CD4-positive, alpha-beta memory T cell (primary cell): ENCODE results near the gene TMEM106C. TPM values are rescaled to one million over a fixed set of nuclear protein-coding genes. Genes with fewer than 3 reads are reported as not detected.

ENCODE experiments used
- CTCF ChIA-PET: fragments of 350-600 bp; sonication (Branson Sonifier 250); formaldehyde crosslinking; loops from one replicate; lab custom pipeline; 2021; ENCODE audit warnings: inconsistent platforms; ENCODE audit not compliant: partially characterized antibody; lab: Charles Lee
- POLR2A ChIA-PET: fragments of 350-600 bp; sonication (Branson Sonifier 250); formaldehyde crosslinking; loops from one replicate; lab custom pipeline; 2021; ENCODE audit not compliant: partially characterized antibody; lab: Charles Lee
- DNase-seq, 5 donors: peaks; one replicate each; pipeline versions ENCODE4 v3.0.0 to v3.0.0-alpha.2; 2020 to 2022; ENCODE audit warnings: mixed read lengths in 1 of 5
- H3K27ac ChIP-seq: one replicate; pipeline ENCODE4 v1.7.0; 2013; ENCODE audit warnings: low read depth, low read length
- H3K27me3 ChIP-seq: 2 replicates; pipeline ENCODE4 v1.7.0; 2013; ENCODE audit warnings: mild to moderate bottlenecking, low read length, moderate library complexity; ENCODE audit not compliant: insufficient read depth
- H3K36me3 ChIP-seq: 2 replicates; pipeline ENCODE4 v1.7.0; 2013; ENCODE audit warnings: mild to moderate bottlenecking, low read length, moderate library complexity; ENCODE audit not compliant: insufficient read depth
- H3K4me1 ChIP-seq: 2 replicates; pipeline ENCODE4 v1.7.0; 2013; ENCODE audit warnings: mild to moderate bottlenecking, low read length, moderate library complexity; ENCODE audit not compliant: insufficient read depth
- H3K4me3 ChIP-seq, 2 donors: one replicate each; pipeline ENCODE4 v1.7.0; 2013; ENCODE audit warnings: low read length in 2 of 2, mild to moderate bottlenecking in 1 of 2
- H3K9me3 ChIP-seq, 2 donors: one replicate each; pipeline ENCODE4 v1.7.0; 2013; ENCODE audit warnings: low read length in 2 of 2, control low read depth in 1 of 2; ENCODE audit not compliant: control insufficient read depth in 1 of 2
- H3K27ac Mint-ChIP-seq, 7 donors: one replicate each; pipeline ENCODE4 v1.8.0; 2020 to 2021; ENCODE audit warnings: mixed read lengths in 7 of 7, mild to moderate bottlenecking in 6 of 7, inconsistent platforms in 3 of 7, moderate library complexity in 3 of 7
- H3K27me3 Mint-ChIP-seq, 2 donors: one replicate each; pipeline ENCODE4 v1.8.0; 2020 to 2021; ENCODE audit warnings: mixed read lengths in 2 of 2
- H3K36me3 Mint-ChIP-seq, 2 donors: one replicate each; pipeline ENCODE4 v1.8.0; 2020 to 2021; ENCODE audit warnings: mixed read lengths in 2 of 2, inconsistent platforms in 1 of 2, mild to moderate bottlenecking in 1 of 2
- H3K4me1 Mint-ChIP-seq, 4 donors: one replicate each; pipeline ENCODE4 v1.8.0; 2020 to 2021; ENCODE audit warnings: mixed read lengths in 4 of 4, mild to moderate bottlenecking in 1 of 4
- H3K4me3 Mint-ChIP-seq, 8 donors: one replicate each; pipeline ENCODE4 v1.8.0; 2020 to 2021; ENCODE audit warnings: mixed read lengths in 8 of 8, mild to moderate bottlenecking in 7 of 8, moderate library complexity in 6 of 8, inconsistent platforms in 3 of 8
- H3K9me3 Mint-ChIP-seq, 8 donors: one replicate each; pipeline ENCODE4 v1.8.0; 2020 to 2021; ENCODE audit warnings: mixed read lengths in 8 of 8, mild to moderate bottlenecking in 5 of 8, inconsistent platforms in 3 of 8, moderate library complexity in 1 of 8
- intact Hi-C: fragments of 100-400 bp; cut with micrococcal nuclease; formaldehyde crosslinking; loops from one replicate; pipeline ENCODE4 v1.15.1; 2023
- polyA plus RNA-seq, 2 donors: library from polyadenylated mRNA; unstranded; fragments of 300-500 nt; fragmentation: Illumina TruSeq; gene quantifications; one replicate each; pipeline ENCODE4 v1.2.3, GENCODE V29; 2021
- total RNA-seq, 2 experiments: library from RNA; stranded (reverse); gene quantifications; one replicate each; pipeline ENCODE4 v1.2.3, GENCODE V29; 2021

Gene TMEM106C
- total and polyA plus RNA-seq, 4 experiments from 2014 or later: 42.5 to 77.4 (median 44.6) TPM

DNA sequence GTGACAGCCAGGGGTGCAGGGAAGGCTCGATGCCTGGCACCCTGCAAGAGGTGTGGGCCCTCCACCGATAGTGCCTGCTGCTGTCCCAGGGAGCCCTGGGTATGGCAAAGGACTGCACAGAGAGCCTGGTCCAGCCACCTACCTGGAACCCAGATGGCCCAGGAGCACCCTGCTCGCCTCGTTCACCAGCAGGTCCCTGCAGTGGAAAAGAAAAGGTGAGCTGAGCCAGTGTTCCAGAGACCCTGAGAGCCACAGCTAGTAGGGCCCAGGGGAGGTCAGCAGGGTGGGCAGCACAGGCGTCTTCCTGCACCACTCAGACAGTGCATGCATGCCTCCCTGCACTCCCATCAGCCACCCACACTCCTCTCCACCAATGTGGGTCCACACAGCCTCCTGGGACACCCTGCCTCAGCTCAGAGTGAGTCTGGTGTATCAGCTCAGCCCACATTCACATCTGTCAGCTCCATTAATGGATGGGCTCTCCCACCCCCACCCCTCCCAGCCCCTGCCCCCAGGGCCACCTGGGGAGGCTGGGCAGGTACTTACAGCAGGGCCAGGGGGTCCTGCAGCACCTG is 20.2 kb downstream of the TMEM106C start:
- CTCF ChIA-PET: no interaction called here

DNA sequence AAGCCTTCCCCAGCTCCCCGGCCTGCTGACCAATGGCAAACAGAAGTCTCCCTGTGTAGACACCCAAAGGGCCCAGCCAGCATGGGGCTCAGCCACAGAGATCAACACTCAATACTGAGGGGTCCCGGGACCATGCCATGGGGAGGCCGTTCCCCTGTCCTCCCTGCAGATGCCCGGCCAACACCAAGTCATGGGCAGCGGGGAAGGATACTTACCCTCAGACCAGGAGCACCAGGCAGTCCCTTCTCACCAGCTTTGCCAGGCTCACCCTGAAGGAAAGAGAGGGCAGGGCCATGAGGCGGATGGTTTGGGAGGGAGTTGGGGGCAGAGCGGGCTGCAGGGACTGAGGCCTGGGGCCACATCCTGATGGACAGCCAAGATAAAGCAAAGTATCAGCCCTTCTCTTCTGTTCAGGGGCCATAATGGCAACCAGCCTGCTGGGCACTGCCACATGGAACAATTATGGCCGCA is 21.0 kb downstream of the TMEM106C start:
- H3K4me1 Mint-ChIP-seq: peaks cover 0 to under 1% (median under 1%) of the 10 kb centered on the region in 4 donors
- Histone ChIP-seq H3K4me3 (no peak overlapping the region), H3K4me1 (peaks cover 4% of the 10 kb centered on the region), H3K27ac (no peak overlapping the region), H3K27me3 (no peaks in the 10 kb centered on the region), H3K36me3 (no peaks in the 10 kb centered on the region), H3K9me3 (no peaks in the 10 kb centered on the region)
- ChIA-PET CTCF (no interaction called here), POLR2A (no interaction called here)
- H3K4me3 Mint-ChIP-seq: no peak overlapping the region
- DNase-seq: peak in 1 of 5 donors; percentile 21
- no peaks in the 10 kb centered on the region for H3K36me3 Mint-ChIP-seq
- no peaks in the 10 kb centered on the region for H3K27me3 Mint-ChIP-seq
- H3K9me3 Mint-ChIP-seq: peaks cover 0 to 2% (median 0%) of the 10 kb centered on the region in 8 donors
- intact Hi-C loops: no loop called here
- H3K27ac Mint-ChIP-seq: no peak overlapping the region

More for the DNA sequence above, 20.2 kb downstream of the TMEM106C start:
- no peak overlapping the region for H3K27ac Mint-ChIP-seq
- Histone ChIP-seq H3K9me3 (no peaks in the 10 kb centered on the region), H3K4me1 (no peaks in the 10 kb centered on the region), H3K4me3 (no peak overlapping the region), H3K27me3 (no peaks in the 10 kb centered on the region), H3K27ac (no peak overlapping the region), H3K36me3 (no peaks in the 10 kb centered on the region)
- intact Hi-C loops: no loop called here
- no peak overlapping the region for H3K4me3 Mint-ChIP-seq
- POLR2A ChIA-PET: no interaction called here
- peak in 1 of 5 donors; percentile 16 for DNase-seq
- H3K4me1 Mint-ChIP-seq: no peaks in the 10 kb centered on the region
- no peaks in the 10 kb centered on the region for H3K27me3 Mint-ChIP-seq
- H3K36me3 Mint-ChIP-seq: no peaks in the 10 kb centered on the region
- peaks cover 0 to 2% (median 0%) of the 10 kb centered on the region in 8 donors for H3K9me3 Mint-ChIP-seq

- ChIA-PET CTCF (no interaction called here), POLR2A (no interaction called here)
- Histone ChIP-seq H3K4me3 (no peak overlapping the region), H3K4me1 (peaks cover 17% of the 10 kb centered on the region), H3K9me3 (no peaks in the 10 kb centered on the region), H3K27ac (no peak overlapping the region), H3K27me3 (no peaks in the 10 kb centered on the region), H3K36me3 (no peaks in the 10 kb centered on the region)
- Mint-ChIP-seq H3K4me1 (peaks cover 9 to 14% (median 12%) of the 10 kb centered on the region in 4 donors), H3K27me3 (no peaks in the 10 kb centered on the region), H3K9me3 (peaks cover 0 to 2% (median 0%) of the 10 kb centered on the region in 8 donors), H3K27ac (no peak overlapping the region), H3K4me3 (no peak overlapping the region), H3K36me3 (no peaks in the 10 kb centered on the region)
- peak in 1 of 5 donors; percentile 14 for DNase-seq
- intact Hi-C loops: no loop called here
These were observed 22.3 kb downstream of the TMEM106C start for GRCh38 chr12:47985596-47986290.

DNA sequence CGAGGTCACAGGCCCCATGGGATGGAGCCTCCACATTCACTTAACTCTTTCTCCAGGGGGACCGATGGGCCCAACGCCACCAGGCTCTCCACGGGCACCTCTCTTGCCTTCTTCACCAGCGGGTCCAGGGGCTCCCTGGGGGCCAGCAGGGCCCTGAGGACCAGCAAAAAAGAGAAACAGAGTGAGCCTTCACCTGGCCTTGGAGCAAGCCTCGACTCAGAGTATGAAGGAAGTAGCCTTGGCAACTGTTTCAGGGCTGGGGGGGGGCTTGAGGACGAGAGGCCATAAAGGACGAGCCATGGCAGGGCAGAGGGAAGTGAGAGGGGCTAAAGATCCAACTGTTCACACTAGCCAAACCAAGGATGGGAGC is 22.9 kb downstream of the TMEM106C start:
- Mint-ChIP-seq H3K4me3 (no peak overlapping the region), H3K36me3 (no peaks in the 10 kb centered on the region), H3K27ac (peak overlapping the region in 1 of 7 donors; percentile 18), H3K9me3 (peaks cover 0 to 2% (median 0%) of the 10 kb centered on the region in 8 donors), H3K4me1 (peaks cover 12 to 18% (median 16%) of the 10 kb centered on the region in 4 donors), H3K27me3 (no peaks in the 10 kb centered on the region)
- H3K4me3 ChIP-seq: no peak overlapping the region
- H3K27me3 ChIP-seq: no peaks in the 10 kb centered on the region
- peaks cover 23% of the 10 kb centered on the region for H3K4me1 ChIP-seq
- DNase-seq: no peak
- no peaks in the 10 kb centered on the region for H3K36me3 ChIP-seq
- intact Hi-C loops: no loop called here
- H3K9me3 ChIP-seq: no peaks in the 10 kb centered on the region
- ChIA-PET POLR2A (no interaction called here), CTCF (no interaction called here)
- H3K27ac ChIP-seq: no peak overlapping the region

DNA sequence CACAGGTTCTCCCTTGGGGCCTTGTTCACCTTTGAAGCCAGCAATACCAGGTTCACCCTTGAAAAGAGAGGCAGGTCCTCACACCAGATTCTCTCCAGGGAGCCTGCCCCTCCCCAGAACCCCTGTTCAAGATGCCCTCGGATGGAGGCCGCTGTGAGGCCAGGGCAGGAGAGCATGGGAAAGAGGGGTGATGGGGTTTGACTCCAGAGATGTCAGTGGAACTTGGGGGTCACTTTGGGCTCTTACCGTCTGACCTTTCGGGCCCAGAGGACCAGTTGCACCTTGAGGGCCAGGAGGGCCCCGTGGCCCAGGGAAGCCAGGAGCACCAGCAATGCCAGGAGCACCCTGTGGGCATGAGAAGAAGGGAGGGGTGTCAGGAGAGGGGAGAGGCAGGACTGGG is 23.4 kb downstream of the TMEM106C start:
- POLR2A ChIA-PET: no interaction called here
- CTCF ChIA-PET: no interaction called here
- Mint-ChIP-seq H3K4me1 (peaks cover 12 to 18% (median 16%) of the 10 kb centered on the region in 4 donors), H3K36me3 (no peaks in the 10 kb centered on the region), H3K9me3 (peaks cover 0 to 2% (median 0%) of the 10 kb centered on the region in 8 donors), H3K27ac (no peak overlapping the region), H3K4me3 (no peak overlapping the region), H3K27me3 (no peaks in the 10 kb centered on the region)
- intact Hi-C loops: no loop called here
- Histone ChIP-seq H3K36me3 (no peaks in the 10 kb centered on the region), H3K4me1 (peaks cover 25% of the 10 kb centered on the region), H3K27ac (no peak overlapping the region), H3K4me3 (no peak overlapping the region), H3K27me3 (no peaks in the 10 kb centered on the region), H3K9me3 (no peaks in the 10 kb centered on the region)
- DNase-seq: no peak

GRCh38 chr12:47987411-47988072 is 24.1 kb downstream of the TMEM106C start:
- ChIA-PET POLR2A (no interaction called here), CTCF (no interaction called here)
- H3K27me3 Mint-ChIP-seq: no peaks in the 10 kb centered on the region
- no peaks in the 10 kb centered on the region for H3K9me3 ChIP-seq
- no peaks in the 10 kb centered on the region for H3K36me3 Mint-ChIP-seq
- H3K27me3 ChIP-seq: no peaks in the 10 kb centered on the region
- H3K27ac Mint-ChIP-seq: peak overlapping the region in 1 of 7 donors; percentile 70
- no peaks in the 10 kb centered on the region for H3K36me3 ChIP-seq
- intact Hi-C loops: no loop called here
- no peak overlapping the region for H3K4me3 Mint-ChIP-seq
- peaks cover 12 to 18% (median 16%) of the 10 kb centered on the region in 4 donors for H3K4me1 Mint-ChIP-seq
- peaks cover 0 to 2% (median 0%) of the 10 kb centered on the region in 8 donors for H3K9me3 Mint-ChIP-seq
- H3K27ac ChIP-seq: no peak overlapping the region
- no peak overlapping the region for H3K4me3 ChIP-seq
- no peak for DNase-seq
- peaks cover 25% of the 10 kb centered on the region for H3K4me1 ChIP-seq
